Measurements from ENCODE around the gene ZPBP.

Gene ZPBP

GRCh38 chr7:50037086-50037485 lies 56.0 kb downstream of the ZPBP start:
- no peak for DNase-seq

- DNase-seq = no peak
These were observed 70.1 kb downstream of the ZPBP start for GRCh38 chr7:50022991-50023390.

GRCh38 chr7:50022451-50022850 lies 70.6 kb downstream of the ZPBP start:
- no peak for DNase-seq

- no peak for DNase-seq
These were observed 97.4 kb downstream of the ZPBP start for GRCh38 chr7:49995681-49996080.

- no peak for DNase-seq
These were observed 106.9 kb downstream of the ZPBP start for GRCh38 chr7:49986191-49986590.

- DNase-seq = no peak
These were observed 112.6 kb downstream of the ZPBP start for GRCh38 chr7:49980465-49980864.

- no peak for DNase-seq
These were observed 116.8 kb downstream of the ZPBP start for GRCh38 chr7:49976238-49976637.

GRCh38 chr7:49974035-49974434 lies 119.0 kb downstream of the ZPBP start:
- no peak for DNase-seq

- no peak for DNase-seq
These were observed 155.4 kb downstream of the ZPBP start for GRCh38 chr7:49937608-49938007.

- no peak for DNase-seq
These were observed 161.4 kb downstream of the ZPBP start for GRCh38 chr7:49931627-49932026.

- DNase-seq = no peak
These were observed 164.3 kb downstream of the ZPBP start for GRCh38 chr7:49928787-49929186.

- no peak for DNase-seq
These were observed 165.4 kb downstream of the ZPBP start for GRCh38 chr7:49927631-49928030.

GRCh38 chr7:49926720-49927119 lies 166.3 kb downstream of the ZPBP start:
- DNase-seq = no peak

GRCh38 chr7:49911909-49912308 lies 181.1 kb downstream of the ZPBP start:
- no peak for DNase-seq

GRCh38 chr7:49894543-49894942 lies 198.5 kb downstream of the ZPBP start:
- DNase-seq = no peak

GRCh38 chr7:49893131-49893530 lies 199.9 kb downstream of the ZPBP start:
- no peak for DNase-seq

- no peak for DNase-seq
These were observed 200.6 kb downstream of the ZPBP start for GRCh38 chr7:49892481-49892880.

Measured in hematopoietic multipotent progenitor cell treated with erythropoietin and hydrocortisone succinate and interleukin-3 and kit ligand, for 8 days (in vitro differentiated cells).